Suppressor macrophage treated with lipopolysaccharide for 4 hours (primary cell): ENCODE measurements around the gene ACYP2.

Experiments
- DNase-seq: peaks from one replicate; pipeline ENCODE4 v3.0.0-alpha.2; 2020

ACYP2 gene

GRCh38 chr2:54330926-54331835 is 215.8 kb downstream of the ACYP2 start:
- DNase-seq, result no peak

GRCh38 chr2:54332386-54332785 is 217.0 kb downstream of the ACYP2 start:
- DNase-seq, result no peak

DNA sequence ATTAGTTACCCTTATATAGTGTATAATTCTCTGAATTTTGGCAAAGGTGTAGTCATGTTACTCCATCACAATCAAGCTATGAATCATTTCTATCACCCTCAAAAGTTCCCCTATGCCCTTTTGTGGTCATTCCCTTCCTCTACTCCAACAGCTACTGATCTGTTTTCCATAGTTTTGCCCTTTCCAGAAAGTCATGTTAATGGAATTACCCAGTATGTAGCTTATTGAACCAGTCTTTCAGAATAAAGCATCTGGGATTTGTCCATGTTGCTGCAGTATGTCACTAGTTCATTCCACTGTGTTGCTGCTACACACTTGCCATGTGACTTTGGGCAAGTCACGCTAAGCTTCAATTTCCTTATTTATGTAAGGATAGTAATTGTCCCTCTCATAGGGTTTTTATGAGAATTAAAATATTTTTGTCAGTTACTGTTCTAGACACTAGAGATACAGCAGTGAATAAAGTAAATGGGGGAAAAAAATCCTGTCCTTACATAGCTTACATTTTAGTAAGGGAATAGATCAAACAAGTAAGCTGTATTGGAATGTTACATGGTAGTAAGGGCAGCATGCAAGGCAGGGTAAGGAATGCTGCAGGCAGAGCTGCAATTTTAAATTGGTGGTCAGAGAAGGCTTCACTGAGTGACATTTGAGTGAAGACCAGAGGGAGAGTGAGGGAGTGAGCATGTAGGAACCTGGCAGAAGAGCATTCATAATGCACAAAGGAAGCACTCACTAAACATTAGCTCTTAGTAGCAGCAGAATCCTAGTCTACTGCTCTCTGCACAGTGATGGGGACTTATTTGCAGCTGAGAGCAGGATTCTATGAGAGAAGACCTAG is 220.9 kb downstream of the ACYP2 start:
- DNase-seq, result no peak

DNA sequence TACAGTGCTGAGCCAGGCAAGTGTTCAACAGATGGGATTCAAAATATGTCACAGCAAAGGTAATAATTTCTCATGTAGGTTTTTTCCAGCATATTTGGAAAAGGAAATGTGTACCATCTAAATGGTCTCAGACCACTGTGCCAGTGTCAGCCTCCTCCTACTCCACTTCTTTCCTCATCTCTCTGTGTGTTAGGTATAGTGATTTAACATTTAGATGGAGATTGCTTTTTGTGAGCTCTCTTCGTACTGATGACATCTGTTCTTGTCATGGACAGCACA is 221.5 kb downstream of the ACYP2 start:
- no peak for DNase-seq

DNA sequence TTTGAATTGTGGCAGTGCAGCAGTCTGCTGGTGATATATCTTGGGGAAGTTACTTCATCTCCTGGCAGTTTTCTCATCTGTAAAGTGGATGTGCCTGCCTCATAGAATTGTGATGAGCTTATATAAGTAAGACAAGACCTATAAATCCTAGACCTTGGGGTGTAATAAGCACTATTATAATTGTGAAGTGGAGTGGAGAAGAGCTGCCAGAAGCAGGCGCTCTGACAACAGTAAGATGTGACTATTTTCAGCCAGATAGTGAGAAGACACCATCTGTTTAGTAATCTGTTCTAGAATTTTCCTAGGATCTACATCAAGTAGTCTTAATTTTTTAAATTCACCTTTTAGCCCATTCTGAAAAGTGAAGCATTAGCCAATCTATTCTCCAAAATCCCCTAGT is 226.2 kb downstream of the ACYP2 start:
- DNase-seq, result no peak

DNA sequence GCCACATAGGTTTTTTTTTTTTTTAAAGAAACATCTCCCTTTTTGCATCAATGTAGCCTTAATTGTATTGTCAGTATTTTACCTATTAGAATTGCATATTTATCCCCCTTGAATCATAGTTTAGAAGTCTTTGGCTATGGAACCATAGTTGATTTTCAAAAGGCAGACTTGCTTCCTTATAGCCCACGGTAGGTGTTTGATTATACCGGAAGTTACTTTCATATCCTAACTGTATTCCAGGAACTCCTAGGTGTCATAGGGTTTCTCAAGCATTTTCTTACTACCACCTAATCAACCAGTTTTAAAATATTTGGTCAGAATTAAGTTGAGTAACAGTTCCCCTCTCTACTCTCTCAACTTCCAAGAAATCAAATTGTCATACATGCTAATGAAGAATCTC is 227.2 kb downstream of the ACYP2 start:
- no peak for DNase-seq

DNA sequence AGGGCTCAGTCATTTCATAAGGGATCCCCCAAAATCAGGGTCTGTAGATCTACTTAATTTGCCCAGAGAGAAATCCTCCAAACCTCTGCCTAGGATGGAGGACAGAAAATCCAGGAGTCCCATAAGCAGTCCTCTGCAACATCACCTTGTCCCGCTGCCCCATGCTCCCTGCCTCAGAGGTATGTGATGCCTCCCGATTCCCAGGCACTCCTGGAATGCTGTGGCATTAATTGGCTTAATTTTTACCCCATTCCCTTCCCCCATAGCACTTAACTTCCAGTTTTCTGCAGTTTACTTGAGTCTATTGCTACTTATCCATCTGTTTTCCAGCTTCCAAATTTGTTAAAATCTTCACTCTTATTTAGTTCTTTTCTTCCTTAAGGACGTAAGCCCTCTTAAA is 232.2 kb downstream of the ACYP2 start:
- DNase-seq, result no peak

GRCh38 chr2:54348646-54349045 is 233.2 kb downstream of the ACYP2 start:
- DNase-seq, result no peak

- DNase-seq, result no peak
Measured at GRCh38 chr2:54350426-54350825, 235.0 kb downstream of the ACYP2 start.

- no peak for DNase-seq
Measured at GRCh38 chr2:54353216-54353615, 237.8 kb downstream of the ACYP2 start.
